HepG2 (cell line): Measurements from ENCODE around the gene ADSS1. TPM values are rescaled to one million over a fixed set of nuclear protein-coding genes. Genes with fewer than 3 reads are reported as not detected.
A peak's percentile ranks its signal among the peaks of the same experiment; 100 is the strongest.

Experiments
- ATAC-seq: fragments of 200-7000 bp; cut with Tn5 transposase; 3 replicates; pipeline ENCODE4 v1.9.1; 2020; ENCODE audit warnings: mild to moderate bottlenecking, moderate library complexity
- BruUV-seq: library from RNA; stranded (reverse); fragments of 400-500 nt; replicated peaks from 2 replicates; lab custom pipeline; 2021; lab: Mats Ljungman, UMichigan
- CTCF ChIA-PET: fragments of 300-600 bp; formaldehyde crosslinking; extraction: SDS; loops from one replicate; lab custom pipeline; 2021; ENCODE audit warnings: low total read pairs, inconsistent platforms, low intra/inter-chr PET ratio; lab: Yijun Ruan, JAX
- POLR2A ChIA-PET: fragments of 350-600 bp; sonication (Branson Sonifier 250); formaldehyde crosslinking; loops from one replicate; lab custom pipeline; 2020; ENCODE audit warnings: antibody characterized with exemption, inconsistent platforms; lab: Yijun Ruan, JAX
- DNase-seq: peaks from one replicate; pipeline ENCODE4 v3.0.0-alpha.2; 2015; ENCODE audit warnings: low spot score
- FAIRE-seq: peaks from 3 replicates; lab custom pipeline; 2011; peaks lifted over from hg19 to GRCh38; lab: Jason Lieb, UNC
- H2AFZ ChIP-seq: one replicate; pipeline ENCODE4 v1.6.1; 2011; ENCODE audit warnings: low read length, inconsistent platforms
- H3K27ac ChIP-seq: fragments of 300-600 bp; 3 replicates; pipeline ENCODE4 v1.8.0; 2011; ENCODE audit warnings: mixed run types, mild to moderate bottlenecking, mixed read lengths, low read length, inconsistent platforms; ENCODE audit not compliant: insufficient read depth; ENCODE audit errors: extremely low read length
- H3K27me3 ChIP-seq, 2 experiments: fragments of 200-600 bp in 1 of 2; 2 replicates in 1 of 2; 3 replicates in 1 of 2; pipeline versions ENCODE4 v1.6.0 to v1.8.0; 2011; ENCODE audit warnings: low read length in 2 of 2, mild to moderate bottlenecking in 2 of 2, moderate library complexity in 2 of 2, inconsistent platforms in 1 of 2; ENCODE audit not compliant: insufficient read depth in 2 of 2, control insufficient read depth in 1 of 2
- H3K36me3 ChIP-seq, 2 experiments: fragments of 200-600 bp in 1 of 2; replicated peaks in 1 of 2; 2 replicates in 1 of 2; 3 replicates in 1 of 2; pipeline versions ENCODE4 v1.5.1 to v1.8.0; 2011; ENCODE audit warnings: low read length in 2 of 2, inconsistent platforms in 1 of 2; ENCODE audit not compliant: insufficient read depth in 2 of 2, control insufficient read depth in 1 of 2
- H3K4me1 ChIP-seq: 2 replicates; pipeline ENCODE4 v1.5.1; 2012; ENCODE audit warnings: low read length, inconsistent platforms; ENCODE audit not compliant: insufficient read depth
- H3K4me2 ChIP-seq: 2 replicates; pipeline ENCODE4 v1.6.0; 2011; ENCODE audit warnings: low read depth, low read length, inconsistent platforms
- H3K4me3 ChIP-seq, 3 experiments: fragments of 200-600 bp in 1 of 3; sonication (generic), shearing (Covaris generic) in 1 of 3; replicated peaks in 1 of 3; 2 replicates each; pipeline ENCODE4 v1.5.1; 2011 to 2016; ENCODE audit warnings: low read length in 3 of 3, inconsistent platforms in 2 of 3, low read depth in 2 of 3, mild to moderate bottlenecking in 2 of 3, control low read depth in 1 of 3, mixed read lengths in 1 of 3; ENCODE audit not compliant: insufficient read depth in 1 of 3
- H3K79me2 ChIP-seq: one replicate; pipeline ENCODE4 v1.6.1; 2011; ENCODE audit warnings: low read length, inconsistent platforms; ENCODE audit not compliant: insufficient read depth
- H3K9ac ChIP-seq: 2 replicates; pipeline ENCODE4 v1.6.0; 2011; ENCODE audit warnings: mild to moderate bottlenecking, low read depth, low read length, inconsistent platforms; ENCODE audit not compliant: insufficient read depth
- H3K9me3 ChIP-seq: 2 replicates; pipeline ENCODE4 v1.5.1; 2012; ENCODE audit warnings: mild to moderate bottlenecking, low read length
- H4K20me1 ChIP-seq: 2 replicates; pipeline ENCODE4 v1.6.0; 2011; ENCODE audit warnings: inconsistent platforms, mild to moderate bottlenecking, low read length, moderate library complexity; ENCODE audit not compliant: insufficient read depth
- FLYWCH1 ChIP-seq: sonication (generic); formaldehyde crosslinking; IDR thresholded peaks from 2 replicates; pipeline ENCODE4 v1.8.1; 2023; ENCODE audit warnings: mild to moderate bottlenecking, missing genetic modification reagents
- GABPB1 ChIP-seq: IDR thresholded peaks from 2 replicates; pipeline ENCODE4 v1.6.1; 2016; ENCODE audit warnings: mild to moderate bottlenecking, missing genetic modification reagents, moderate library complexity, missing compliant biosample characterization
- HNRNPL ChIP-seq: fragments of 200-400 bp; formaldehyde crosslinking; IDR thresholded peaks from 2 replicates; pipeline ENCODE4 v1.6.1; 2017; ENCODE audit warnings: mild to moderate bottlenecking, low read depth, low read length
- HNRNPLL ChIP-seq: fragments of 200-400 bp; formaldehyde crosslinking; IDR thresholded peaks from 2 replicates; pipeline ENCODE4 v1.6.1; 2017; ENCODE audit warnings: mild to moderate bottlenecking, low read depth, low read length; ENCODE audit not compliant: poor library complexity, severe bottlenecking
- MZF1 ChIP-seq: sonication (generic); formaldehyde crosslinking; IDR thresholded peaks from 2 replicates; pipeline ENCODE4 v1.8.1; 2023; ENCODE audit warnings: mild to moderate bottlenecking, missing genetic modification reagents, borderline replicate concordance
- NCOA1 ChIP-seq: sonication (generic); formaldehyde crosslinking; IDR thresholded peaks from 2 replicates; pipeline ENCODE4 v1.9.0; 2021; ENCODE audit warnings: missing genetic modification reagents
- SAP130 ChIP-seq: IDR thresholded peaks from 2 replicates; pipeline ENCODE4 v1.6.1; 2016; ENCODE audit warnings: low read depth
- SCMH1 ChIP-seq: sonication (generic); formaldehyde crosslinking; IDR thresholded peaks from 2 replicates; pipeline ENCODE4 v1.9.0; 2021; ENCODE audit warnings: missing genetic modification reagents, mild to moderate bottlenecking, borderline replicate concordance
- SNRNP70 ChIP-seq: fragments of 200-400 bp; formaldehyde crosslinking; IDR thresholded peaks from 2 replicates; pipeline ENCODE4 v1.6.1; 2017; ENCODE audit warnings: mild to moderate bottlenecking, low read depth, low read length, moderate library complexity
- SP2 ChIP-seq: sonication (generic); formaldehyde crosslinking; IDR thresholded peaks from 2 replicates; pipeline ENCODE4 v1.5.1; 2020; ENCODE audit warnings: mild to moderate bottlenecking, missing genetic modification reagents
- ZNF841 ChIP-seq: sonication (generic); formaldehyde crosslinking; IDR thresholded peaks from 2 replicates; pipeline ENCODE4 v1.8.1; 2023; ENCODE audit warnings: missing genetic modification reagents, borderline replicate concordance
- WGBS: methylation state at CpG from one replicate; pipeline ENCODE4 v1.1.6; 2017; ENCODE audit warnings: low lambda C conversion rate; 5-methylcytosine and 5-hydroxymethylcytosine counted together
- in situ Hi-C: cut with HindIII; loops from 2 replicates; pipeline ENCODE4 v1.10.0; 2017; ENCODE audit warnings: low pct_unique_long_range_greater_than_20kb; ENCODE audit not compliant: extremely low pct_ligation_motif_present
- intact Hi-C: fragments of 100-400 bp; cut with micrococcal nuclease; formaldehyde crosslinking; loops from one replicate; pipeline ENCODE4 v1.10.0; 2022; ENCODE audit not compliant: unreplicated experiment
- polyA plus RNA-seq, 8 experiments: library from polyadenylated mRNA; depleted of rRNA in 3 of 8; stranded (reverse) in 7 of 8; unstranded in 1 of 8; fragments of >200 nt; fragmentation: Illumina TruSeq in 4 of 8; extraction: Trizol in 4 of 8; gene quantifications; 2 replicates each; pipeline versions ENCODE4 v1.2.1 to v1.2.3, GENCODE V29; 2011 to 2016; ENCODE audit warnings: low read depth in 4 of 8, missing spikeins in 1 of 8, mixed read lengths in 1 of 8; ENCODE audit not compliant: insufficient read depth in 1 of 8
- total RNA-seq, 5 experiments: library from RNA; depleted of rRNA; stranded (reverse); fragments of >200 nt; fragmentation: Illumina TruSeq; extraction: Trizol; gene quantifications; 2 replicates each; pipeline ENCODE4 v1.2.3, GENCODE V29; 2016; ENCODE audit warnings: low read depth in 1 of 5

The ADSS1 gene
- total and polyA plus RNA-seq, 2 of the 13 experiments (the other 11 are each of a cell fraction or from before 2014, with no cell fraction given) = 1.0 to 36.7 TPM

DNA sequence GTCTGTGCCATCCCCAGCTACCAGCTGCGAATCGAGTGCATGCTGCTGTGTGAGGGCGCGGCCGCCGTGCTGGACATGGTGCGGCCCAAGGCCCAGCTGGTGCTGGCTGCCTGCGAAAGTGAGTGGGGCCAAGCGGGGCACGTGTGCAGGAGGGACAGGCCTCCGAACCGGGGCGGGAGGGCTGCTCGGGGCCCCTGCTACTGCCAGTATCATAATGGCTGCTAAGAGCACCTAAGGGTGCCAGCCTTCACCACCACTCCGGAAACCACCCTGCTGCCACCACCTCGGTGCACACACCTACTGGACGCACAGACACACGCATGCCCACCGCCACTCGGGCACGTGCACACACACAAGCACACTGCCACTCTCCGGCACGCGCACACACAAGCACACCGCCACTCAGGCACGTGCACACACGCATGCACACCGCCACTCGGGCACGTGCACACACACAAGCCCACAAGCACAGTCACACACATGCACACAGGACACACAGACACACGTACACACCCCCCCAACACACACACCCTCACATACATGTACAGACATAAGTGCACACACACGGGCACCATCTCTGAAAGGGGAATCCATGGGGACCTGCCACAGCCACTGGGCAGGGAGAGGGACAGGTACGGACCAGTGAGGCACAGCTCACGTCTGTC lies 13.8 kb upstream of the ADSS1 start:
- Histone ChIP-seq H3K4me3 (no peak overlapping the region), H3K27ac (no peak overlapping the region), H2AFZ (no peak overlapping the region), H3K4me2 (no peak overlapping the region), H3K4me1 (no peaks in the 10 kb centered on the region), H3K27me3 (no peaks in the 10 kb centered on the region), H4K20me1 (no peaks in the 10 kb centered on the region), H3K9ac (no peak overlapping the region), H3K9me3 (no peaks in the 10 kb centered on the region), H3K36me3 (peaks cover 15 to 29% of the 10 kb centered on the region in 2 experiments; a peak in 3 of 5 replicates), H3K79me2 (no peaks in the 10 kb centered on the region)
- no peak for ATAC-seq
- ChIA-PET POLR2A (no interaction called here), CTCF (no interaction called here)
- intact Hi-C loops = no loop called here
- FAIRE-seq = no peak
- TF ChIP-seq SAP130 (CRISPR knock-in tag) (no peak), SNRNP70 (no peak), SP2 (CRISPR knock-in tag) (no peak), HNRNPLL (peak; percentile 81), NCOA1 (CRISPR knock-in tag) (no peak), SCMH1 (CRISPR knock-in tag) (no peak), ZNF841 (CRISPR knock-in tag) (no peak), MZF1 (CRISPR knock-in tag) (no peak), FLYWCH1 (CRISPR knock-in tag) (no peak), HNRNPL (peak; percentile 41; the same call in 1 of the 2 replicates), GABPB1 (CRISPR knock-in tag) (no peak)
- in situ Hi-C loops = no loop called here
- no TSS peak for BruUV-seq
- DNase-seq = no peak
- WGBS = 93% methylated on average over 30 of the region's 34 CpGs
